ENCODE measurements around the gene BTBD9.

GRCh38 chr6:38345586-38345985, 294.1 kb downstream of the BTBD9 start:
- TF ChIP-seq EZH2phosphoT487 (IDR thresholded peaks at IDR 0.05; ENCODE audit: insufficient read depth, low read depth) (no peak), EZH2 (IDR thresholded peaks at IDR 0.05; ENCODE audit: insufficient read depth, poor library complexity, severe bottlenecking) (no peak)

All from GM23248 (cell line).